ENCODE measurements around the gene CDCA7L. TPM values are rescaled to one million over a fixed set of nuclear protein-coding genes. Genes with fewer than 3 reads are reported as not detected.

Gene CDCA7L
- total RNA-seq, 1 donor, result 30.0 TPM

DNA sequence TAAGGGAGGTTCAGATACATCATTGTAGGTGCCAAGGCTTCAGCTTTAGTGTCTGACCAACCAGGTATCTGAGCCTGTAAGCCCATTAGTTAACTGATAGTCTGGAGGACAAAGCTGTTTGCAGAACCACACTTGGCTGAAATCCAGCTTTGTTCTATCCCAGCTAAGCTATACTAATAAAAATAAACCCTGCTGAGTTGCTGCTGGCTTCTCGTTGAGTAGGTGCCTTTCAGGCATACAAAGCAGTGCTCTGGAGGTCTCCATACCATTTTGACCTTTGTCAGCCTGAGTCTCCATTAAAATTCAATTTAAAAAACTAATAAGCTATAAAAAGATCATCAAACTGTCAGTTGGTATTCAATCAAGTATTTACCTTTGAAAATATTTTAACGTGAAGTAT lies 22.0 kb downstream of the CDCA7L start:
- H3K4me1 ChIP-seq (ENCODE audit: insufficient read depth, low read length), result no peaks in the 10 kb centered on the region
- H3K4me3 ChIP-seq (ENCODE audit: insufficient read depth, low read length), result no peak overlapping the region
- H3K36me3 ChIP-seq (ENCODE audit: insufficient read depth, low read length), result no peaks in the 10 kb centered on the region
- H2AFZ ChIP-seq (ENCODE audit: low read length), result no peak overlapping the region
- no peak overlapping the region for H3K27ac ChIP-seq (ENCODE audit: low read depth, low read length)
- H3K27me3 ChIP-seq (ENCODE audit: insufficient read depth, low read length), result no peaks in the 10 kb centered on the region
- H3K79me2 ChIP-seq (ENCODE audit: insufficient read depth, low read length), result peaks cover 56% of the 10 kb centered on the region
- no peaks in the 10 kb centered on the region for H4K20me1 ChIP-seq (ENCODE audit: insufficient read depth, low read length)
- no peak overlapping the region for H3K4me2 ChIP-seq (ENCODE audit: insufficient read depth, low read length)
- no peak for DNase-seq (ENCODE audit: insufficient read length, low spot score, missing footprints)
- H3K9me3 ChIP-seq (ENCODE audit: low read depth, low read length), result no peaks in the 10 kb centered on the region
- TF ChIP-seq, protein P1, sequence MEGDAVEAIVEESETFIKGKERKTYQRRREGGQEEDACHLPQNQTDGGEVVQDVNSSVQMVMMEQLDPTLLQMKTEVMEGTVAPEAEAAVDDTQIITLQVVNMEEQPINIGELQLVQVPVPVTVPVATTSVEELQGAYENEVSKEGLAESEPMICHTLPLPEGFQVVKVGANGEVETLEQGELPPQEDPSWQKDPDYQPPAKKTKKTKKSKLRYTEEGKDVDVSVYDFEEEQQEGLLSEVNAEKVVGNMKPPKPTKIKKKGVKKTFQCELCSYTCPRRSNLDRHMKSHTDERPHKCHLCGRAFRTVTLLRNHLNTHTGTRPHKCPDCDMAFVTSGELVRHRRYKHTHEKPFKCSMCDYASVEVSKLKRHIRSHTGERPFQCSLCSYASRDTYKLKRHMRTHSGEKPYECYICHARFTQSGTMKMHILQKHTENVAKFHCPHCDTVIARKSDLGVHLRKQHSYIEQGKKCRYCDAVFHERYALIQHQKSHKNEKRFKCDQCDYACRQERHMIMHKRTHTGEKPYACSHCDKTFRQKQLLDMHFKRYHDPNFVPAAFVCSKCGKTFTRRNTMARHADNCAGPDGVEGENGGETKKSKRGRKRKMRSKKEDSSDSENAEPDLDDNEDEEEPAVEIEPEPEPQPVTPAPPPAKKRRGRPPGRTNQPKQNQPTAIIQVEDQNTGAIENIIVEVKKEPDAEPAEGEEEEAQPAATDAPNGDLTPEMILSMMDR (IDR thresholded peaks at IDR 0.05; ENCODE audit: extremely low read depth, low read depth, low read length), result no peak

GRCh38 chr7:21922605-21923004 lies 23.1 kb downstream of the CDCA7L start:
- no peaks in the 10 kb centered on the region for H4K20me1 ChIP-seq (ENCODE audit: insufficient read depth, low read length)
- no peak for DNase-seq (ENCODE audit: insufficient read length, low spot score, missing footprints)
- H3K4me2 ChIP-seq (ENCODE audit: insufficient read depth, low read length), result no peak overlapping the region
- no peak overlapping the region for H3K27ac ChIP-seq (ENCODE audit: low read depth, low read length)
- TF ChIP-seq, protein P1 (IDR thresholded peaks at IDR 0.05; ENCODE audit: extremely low read depth, low read depth, low read length), result no peak
- no peaks in the 10 kb centered on the region for H3K36me3 ChIP-seq (ENCODE audit: insufficient read depth, low read length)
- no peak overlapping the region for H2AFZ ChIP-seq (ENCODE audit: low read length)
- no peaks in the 10 kb centered on the region for H3K27me3 ChIP-seq (ENCODE audit: insufficient read depth, low read length)
- peaks cover 57% of the 10 kb centered on the region for H3K79me2 ChIP-seq (ENCODE audit: insufficient read depth, low read length)
- no peaks in the 10 kb centered on the region for H3K9me3 ChIP-seq (ENCODE audit: low read depth, low read length)
- H3K4me3 ChIP-seq (ENCODE audit: insufficient read depth, low read length), result no peak overlapping the region
- H3K4me1 ChIP-seq (ENCODE audit: insufficient read depth, low read length), result no peaks in the 10 kb centered on the region

- H4K20me1 ChIP-seq (ENCODE audit: insufficient read depth, low read length), result no peaks in the 10 kb centered on the region
- no peaks in the 10 kb centered on the region for H3K9me3 ChIP-seq (ENCODE audit: low read depth, low read length)
- DNase-seq (ENCODE audit: insufficient read length, low spot score, missing footprints), result no peak
- no peak overlapping the region for H2AFZ ChIP-seq (ENCODE audit: low read length)
- peaks cover 46% of the 10 kb centered on the region for H3K79me2 ChIP-seq (ENCODE audit: insufficient read depth, low read length)
- H3K27ac ChIP-seq (ENCODE audit: low read depth, low read length), result no peak overlapping the region
- no peak overlapping the region for H3K4me3 ChIP-seq (ENCODE audit: insufficient read depth, low read length)
- H3K27me3 ChIP-seq (ENCODE audit: insufficient read depth, low read length), result no peaks in the 10 kb centered on the region
- H3K4me2 ChIP-seq (ENCODE audit: insufficient read depth, low read length), result no peak overlapping the region
- H3K36me3 ChIP-seq (ENCODE audit: insufficient read depth, low read length), result no peaks in the 10 kb centered on the region
- TF ChIP-seq, protein P1 (IDR thresholded peaks at IDR 0.05; ENCODE audit: extremely low read depth, low read depth, low read length), result no peak
- no peaks in the 10 kb centered on the region for H3K4me1 ChIP-seq (ENCODE audit: insufficient read depth, low read length)
Measured at GRCh38 chr7:21920936-21921335, 24.8 kb downstream of the CDCA7L start.

GRCh38 chr7:21918216-21918615 lies 27.5 kb downstream of the CDCA7L start:
- Histone ChIP-seq H3K4me1 (ENCODE audit: insufficient read depth, low read length) (no peaks in the 10 kb centered on the region), H3K27ac (ENCODE audit: low read depth, low read length) (no peak overlapping the region), H3K36me3 (ENCODE audit: insufficient read depth, low read length) (peaks cover 9% of the 10 kb centered on the region), H3K79me2 (ENCODE audit: insufficient read depth, low read length) (peaks cover 34% of the 10 kb centered on the region), H2AFZ (ENCODE audit: low read length) (no peak overlapping the region), H3K4me3 (ENCODE audit: insufficient read depth, low read length) (no peak overlapping the region), H4K20me1 (ENCODE audit: insufficient read depth, low read length) (no peaks in the 10 kb centered on the region), H3K27me3 (ENCODE audit: insufficient read depth, low read length) (no peaks in the 10 kb centered on the region), H3K9me3 (ENCODE audit: low read depth, low read length) (no peaks in the 10 kb centered on the region), H3K4me2 (ENCODE audit: insufficient read depth, low read length) (no peak overlapping the region)
- TF ChIP-seq, protein P1 (IDR thresholded peaks at IDR 0.05; ENCODE audit: extremely low read depth, low read depth, low read length), result no peak
- no peak for DNase-seq (ENCODE audit: insufficient read length, low spot score, missing footprints)

Measured in osteoblast (primary cell).